GOT3 (cell line): ENCODE measurements around the gene CAPZA2.
A peak's percentile ranks its signal among the peaks of the same experiment; 100 is the strongest.
"Not testable (repeated sequence)": the region's sequence is repeated elsewhere in the genome, so short reads cannot be mapped to it uniquely, and the experiment has no call there.

Source experiments
- DNase-seq: peaks from one replicate; lab custom pipeline; 2025; ENCODE audit warnings: mixed read lengths; lab: John Stamatoyannopoulos, UW

The CAPZA2 gene

GRCh38 chr7:116862234-116862950, at the start of gene CAPZA2:
CAPZA2 (plus strand) TSS chr7:116862587; CDS start chr7:116862612, 25 bp downstream.
- peak; percentile 85 for DNase-seq

GRCh38 chr7:116812860-116813259, 49.5 kb upstream of the CAPZA2 start:
- no peak for DNase-seq

- not testable (repeated sequence) for DNase-seq
These were observed 49.0 kb upstream of the CAPZA2 start for GRCh38 chr7:116813371-116813770.

GRCh38 chr7:116815041-116815440, 47.3 kb upstream of the CAPZA2 start:
- no peak for DNase-seq

GRCh38 chr7:116820149-116820548, 42.2 kb upstream of the CAPZA2 start:
- no peak for DNase-seq

GRCh38 chr7:116821647-116822046, 40.7 kb upstream of the CAPZA2 start:
- not testable (repeated sequence) for DNase-seq

- no peak for DNase-seq
These were observed 37.9 kb upstream of the CAPZA2 start for GRCh38 chr7:116824449-116824848.

GRCh38 chr7:116828281-116828680, 34.1 kb upstream of the CAPZA2 start:
- DNase-seq = no peak

GRCh38 chr7:116829041-116829440, 33.3 kb upstream of the CAPZA2 start:
- DNase-seq = no peak

GRCh38 chr7:116829493-116829892, 32.9 kb upstream of the CAPZA2 start:
- no peak for DNase-seq

- no peak for DNase-seq
These were observed 29.7 kb upstream of the CAPZA2 start for GRCh38 chr7:116832692-116833091.

GRCh38 chr7:116834815-116835504, 27.4 kb upstream of the CAPZA2 start:
- no peak for DNase-seq

- DNase-seq = no peak
These were observed 26.3 kb upstream of the CAPZA2 start for GRCh38 chr7:116836048-116836447.

- no peak for DNase-seq
These were observed 25.5 kb upstream of the CAPZA2 start for GRCh38 chr7:116836911-116837310.

GRCh38 chr7:116837586-116837985, 24.8 kb upstream of the CAPZA2 start:
- DNase-seq = no peak

- DNase-seq = no peak
These were observed 22.1 kb upstream of the CAPZA2 start for GRCh38 chr7:116840256-116840655.

GRCh38 chr7:116842371-116842770, 20.0 kb upstream of the CAPZA2 start:
- no peak for DNase-seq

GRCh38 chr7:116843378-116843777, 19.0 kb upstream of the CAPZA2 start:
- no peak for DNase-seq

- no peak for DNase-seq
These were observed 11.2 kb upstream of the CAPZA2 start for GRCh38 chr7:116851175-116851574.

- no peak for DNase-seq
These were observed 10.7 kb upstream of the CAPZA2 start for GRCh38 chr7:116851671-116852070.

- no peak for DNase-seq
These were observed 8.3 kb upstream of the CAPZA2 start for GRCh38 chr7:116854132-116854531.

- DNase-seq = no peak
These were observed 5.3 kb upstream of the CAPZA2 start for GRCh38 chr7:116857052-116857451.

- no peak for DNase-seq
These were observed 3.1 kb upstream of the CAPZA2 start for GRCh38 chr7:116859323-116859722.

- DNase-seq = no peak
These were observed 670 bp upstream of the CAPZA2 start for GRCh38 chr7:116861717-116862116.
